Neural cell (in vitro differentiated cells): ENCODE results near the gene CARS1. TPM values are rescaled to one million over a fixed set of nuclear protein-coding genes. Genes with fewer than 3 reads are reported as not detected.

Experiments used
- H2AFZ ChIP-seq: fragments of 200-600, 300-800 bp; sonication (generic), shearing (Covaris generic); 2 replicates; pipeline ENCODE4 v1.6.0; 2014; ENCODE audit warnings: low read depth, mild to moderate bottlenecking, antibody characterized with exemption, low read length, moderate library complexity
- H3F3A ChIP-seq: fragments of 200-600 bp; shearing (Covaris generic); 2 replicates; pipeline ENCODE4 v1.6.1; 2016; ENCODE audit warnings: mild to moderate bottlenecking, moderate library complexity, mixed read lengths, antibody characterized with exemption, low read length; ENCODE audit not compliant: insufficient read depth, poor library complexity, severe bottlenecking
- H3K27ac ChIP-seq: fragments of 200-600, 300-800 bp; sonication (generic), shearing (Covaris generic); 2 replicates; pipeline ENCODE4 v1.5.1; 2014; ENCODE audit warnings: mild to moderate bottlenecking, low read length, moderate library complexity
- H3K27me3 ChIP-seq: fragments of 300-800, 200-600 bp; sonication (generic), shearing (Covaris generic); 2 replicates; pipeline ENCODE4 v1.6.0; 2014; ENCODE audit warnings: mild to moderate bottlenecking, low read depth, low read length, moderate library complexity; ENCODE audit not compliant: insufficient read depth
- H3K36me3 ChIP-seq: fragments of 300-800, 200-600 bp; sonication (generic), shearing (Covaris generic); 2 replicates; pipeline ENCODE4 v1.5.1; 2014; ENCODE audit warnings: mild to moderate bottlenecking, antibody characterized with exemption, low read length, moderate library complexity; ENCODE audit not compliant: insufficient read depth
- H3K4me2 ChIP-seq: fragments of 300-800, 200-600 bp; sonication (generic), shearing (Covaris generic); 2 replicates; pipeline ENCODE4 v1.6.0; 2014; ENCODE audit warnings: mild to moderate bottlenecking, low read length
- H3K4me3 ChIP-seq: fragments of 300-800, 200-600 bp; sonication (generic), shearing (Covaris generic); 2 replicates; pipeline ENCODE4 v1.5.1; 2014; ENCODE audit warnings: mild to moderate bottlenecking, low read length, moderate library complexity
- H3K79me2 ChIP-seq: fragments of 200-600 bp; shearing (Covaris generic); replicated peaks from 2 replicates; pipeline ENCODE4 v1.6.0; 2014; ENCODE audit warnings: mild to moderate bottlenecking, low read length, moderate library complexity; ENCODE audit not compliant: insufficient read depth
- H3K9ac ChIP-seq: fragments of 300-800, 200-600 bp; sonication (generic), shearing (Covaris generic); 2 replicates; pipeline ENCODE4 v1.6.1; 2016; ENCODE audit warnings: mild to moderate bottlenecking, low read length, mixed read lengths
- H3K9me2 ChIP-seq: fragments of 200-600 bp; shearing (Covaris generic); 2 replicates; pipeline ENCODE4 v1.6.1; 2016; ENCODE audit warnings: mild to moderate bottlenecking, low read length, mixed read lengths; ENCODE audit not compliant: insufficient read depth
- H3K9me3 ChIP-seq: fragments of 200-600, 300-800 bp; sonication (generic), shearing (Covaris generic); 2 replicates; pipeline ENCODE4 v1.6.1; 2016; ENCODE audit warnings: mild to moderate bottlenecking, mixed run types, low read length, moderate library complexity, mixed read lengths
- H4K20me1 ChIP-seq: fragments of 200-600 bp; shearing (Covaris generic); 2 replicates; pipeline ENCODE4 v1.6.1; 2016; ENCODE audit warnings: mild to moderate bottlenecking, mixed run types; ENCODE audit not compliant: insufficient read depth
- CTCF ChIP-seq: fragments of 450-650 bp; IDR thresholded peaks from 2 replicates; pipeline ENCODE4 v1.5.1; 2014; ENCODE audit warnings: antibody characterized with exemption, mild to moderate bottlenecking, moderate library complexity; ENCODE audit not compliant: poor library complexity, severe bottlenecking
- EP300 ChIP-seq: fragments of 450-650 bp; conservative IDR thresholded peaks from 2 replicates; pipeline ENCODE4 v1.6.1; 2014; ENCODE audit warnings: antibody characterized with exemption, mild to moderate bottlenecking, moderate library complexity; ENCODE audit not compliant: poor library complexity, severe bottlenecking
- EZH2 ChIP-seq: fragments of 200-600, 300-800 bp; shearing (Covaris generic), sonication (generic); IDR thresholded peaks from 2 replicates; pipeline ENCODE4 v1.6.1; 2014; ENCODE audit warnings: antibody characterized with exemption, low read length, borderline replicate concordance, mild to moderate bottlenecking; ENCODE audit not compliant: insufficient read depth, poor library complexity, severe bottlenecking
- MXI1 ChIP-seq: fragments of 450-650 bp; conservative IDR thresholded peaks from 2 replicates; pipeline ENCODE4 v1.6.1; 2014; ENCODE audit warnings: antibody characterized with exemption, mild to moderate bottlenecking; ENCODE audit not compliant: poor library complexity, severe bottlenecking
- POLR2AphosphoS5 ChIP-seq: IDR thresholded peaks from 2 replicates; pipeline ENCODE4 v1.6.1; 2012
- RAD21 ChIP-seq: fragments of 450-650 bp; conservative IDR thresholded peaks from 2 replicates; pipeline ENCODE4 v1.6.1; 2014; ENCODE audit warnings: antibody characterized with exemption, mild to moderate bottlenecking, moderate library complexity
- REST ChIP-seq: IDR thresholded peaks from 2 replicates; pipeline ENCODE4 v1.6.1; 2012; ENCODE audit warnings: borderline replicate concordance
- SMC3 ChIP-seq: fragments of 450-650 bp; conservative IDR thresholded peaks from 2 replicates; pipeline ENCODE4 v1.6.1; 2014; ENCODE audit warnings: antibody characterized with exemption, mild to moderate bottlenecking, moderate library complexity; ENCODE audit not compliant: poor library complexity
- TAF1 ChIP-seq: IDR thresholded peaks from 2 replicates; pipeline ENCODE4 v1.6.1; 2012; ENCODE audit warnings: low read depth
- polyA plus RNA-seq: library from polyadenylated mRNA; depleted of rRNA; stranded (reverse); fragments of >200 nt; gene quantifications from 2 replicates; pipeline ENCODE4 v1.2.3, GENCODE V29; 2014

Gene CARS1
- polyA plus RNA-seq, 1 donor from 2014 or later, result 48.2 TPM

- TF ChIP-seq RAD21, result no peak
- TF ChIP-seq MXI1, result no peak
- no peak for TF ChIP-seq REST
- no peak for TF ChIP-seq CTCF
- no peak for TF ChIP-seq EZH2
- TF ChIP-seq SMC3, result no peak
- TF ChIP-seq TAF1, result no peak
- TF ChIP-seq EP300, result no peak
- no peak for TF ChIP-seq POLR2AphosphoS5
- H3K36me3 ChIP-seq, result no peaks in the 10 kb centered on the region
These were observed 29.5 kb upstream of the CARS1 start for GRCh38 chr11:3086671-3087150.

GRCh38 chr11:3086114-3086513 lies 28.9 kb upstream of the CARS1 start:
- Histone ChIP-seq H3K4me2 (no peak overlapping the region), H3K9me3 (no peaks in the 10 kb centered on the region)
- no peak for TF ChIP-seq MXI1
- TF ChIP-seq SMC3, result no peak
- no peak for TF ChIP-seq TAF1
- no peak for TF ChIP-seq EP300
- no peak for TF ChIP-seq EZH2
- TF ChIP-seq CTCF, result no peak
- no peak for TF ChIP-seq POLR2AphosphoS5
- TF ChIP-seq REST, result no peak
- no peak for TF ChIP-seq RAD21

More at GRCh38 chr11:3086671-3087150, 29.5 kb upstream of the CARS1 start:
- H4K20me1 ChIP-seq, result no peaks in the 10 kb centered on the region
- no peak overlapping the region for H3K9ac ChIP-seq
- H3K9me3 ChIP-seq, result no peaks in the 10 kb centered on the region
- H3F3A ChIP-seq, result no peaks in the 10 kb centered on the region
- H3K27ac ChIP-seq, result no peak overlapping the region
- no peaks in the 10 kb centered on the region for H3K79me2 ChIP-seq
- H2AFZ ChIP-seq, result no peak overlapping the region
- H3K4me2 ChIP-seq, result no peak overlapping the region
- H3K9me2 ChIP-seq, result no peaks in the 10 kb centered on the region
- no peaks in the 10 kb centered on the region for H3K27me3 ChIP-seq
- no peak overlapping the region for H3K4me3 ChIP-seq

More at GRCh38 chr11:3086114-3086513, 28.9 kb upstream of the CARS1 start:
- Histone ChIP-seq H3K27ac (no peak overlapping the region), H3K9ac (no peak overlapping the region), H2AFZ (no peak overlapping the region), H3K27me3 (no peaks in the 10 kb centered on the region), H3K79me2 (no peaks in the 10 kb centered on the region), H3K36me3 (no peaks in the 10 kb centered on the region), H3F3A (no peaks in the 10 kb centered on the region), H3K9me2 (no peaks in the 10 kb centered on the region), H3K4me3 (no peak overlapping the region), H4K20me1 (no peaks in the 10 kb centered on the region)
